ENCODE results near the gene PSME4. TPM values are rescaled to one million over a fixed set of nuclear protein-coding genes. Genes with fewer than 3 reads are reported as not detected.

The PSME4 gene
- polyA plus RNA-seq, 2 donors = 18.9 to 20.4 TPM

DNA sequence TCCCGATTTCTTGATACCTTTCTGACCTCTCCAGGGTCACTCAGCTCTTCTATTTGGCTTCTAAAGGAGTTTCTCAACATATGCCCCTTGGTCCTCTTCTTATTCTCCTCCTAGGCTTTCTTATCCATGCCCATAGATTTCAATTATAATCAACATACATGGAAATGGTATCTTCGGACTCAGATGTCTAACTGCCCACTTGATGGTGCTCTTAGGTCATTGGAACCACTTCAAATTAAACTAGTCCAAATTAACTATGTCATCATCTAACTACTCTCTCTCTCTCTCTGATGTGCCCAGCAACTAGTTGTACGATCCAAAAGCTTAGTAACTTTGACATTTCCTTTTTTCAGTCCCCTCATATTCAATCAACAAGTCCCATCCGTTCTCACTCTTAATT, 67.8 kb downstream of the PSME4 start:
- no peak overlapping the region for H3K27ac ChIP-seq (ENCODE audit: low read depth in 2 of 2, low read length in 1 of 2)
- H3K36me3 ChIP-seq (ENCODE audit: control insufficient read depth in 2 of 2, insufficient read depth in 2 of 2, low read length in 1 of 2) = peaks cover 3 to 10% of the 10 kb centered on the region in 2 donors
- WGBS, 2 donors = 71 to 76% methylated on average over 4 of the region's 4 CpGs
- no peaks in the 10 kb centered on the region for H3K27me3 ChIP-seq (ENCODE audit: control insufficient read depth in 1 of 2, insufficient read depth in 2 of 2, low read length in 2 of 2)
- H3K4me3 ChIP-seq (ENCODE audit: low read depth in 1 of 2, low read length in 2 of 2) = no peak overlapping the region
- no peaks in the 10 kb centered on the region for H3K9me3 ChIP-seq (ENCODE audit: control insufficient read depth in 2 of 2, insufficient read depth in 1 of 2, low read depth in 1 of 2, low read length in 1 of 2)
- H3K4me1 ChIP-seq (ENCODE audit: control insufficient read depth in 2 of 2, insufficient read depth in 2 of 2, low read length in 1 of 2) = no peaks in the 10 kb centered on the region

GRCh38 chr2:53901192-53901591, 69.6 kb downstream of the PSME4 start:
- Histone ChIP-seq H3K36me3 (ENCODE audit: control insufficient read depth in 2 of 2, insufficient read depth in 2 of 2, low read length in 1 of 2) (peaks cover 3 to 10% of the 10 kb centered on the region in 2 donors), H3K27ac (ENCODE audit: low read depth in 2 of 2, low read length in 1 of 2) (no peak overlapping the region), H3K27me3 (ENCODE audit: control insufficient read depth in 1 of 2, insufficient read depth in 2 of 2, low read length in 2 of 2) (no peaks in the 10 kb centered on the region), H3K4me1 (ENCODE audit: control insufficient read depth in 2 of 2, insufficient read depth in 2 of 2, low read length in 1 of 2) (no peaks in the 10 kb centered on the region), H3K9me3 (ENCODE audit: control insufficient read depth in 2 of 2, insufficient read depth in 1 of 2, low read depth in 1 of 2, low read length in 1 of 2) (no peaks in the 10 kb centered on the region), H3K4me3 (ENCODE audit: low read depth in 1 of 2, low read length in 2 of 2) (no peak overlapping the region)
- WGBS, 2 donors = 77 to 86% methylated on average over 3 of the region's 3 CpGs

DNA sequence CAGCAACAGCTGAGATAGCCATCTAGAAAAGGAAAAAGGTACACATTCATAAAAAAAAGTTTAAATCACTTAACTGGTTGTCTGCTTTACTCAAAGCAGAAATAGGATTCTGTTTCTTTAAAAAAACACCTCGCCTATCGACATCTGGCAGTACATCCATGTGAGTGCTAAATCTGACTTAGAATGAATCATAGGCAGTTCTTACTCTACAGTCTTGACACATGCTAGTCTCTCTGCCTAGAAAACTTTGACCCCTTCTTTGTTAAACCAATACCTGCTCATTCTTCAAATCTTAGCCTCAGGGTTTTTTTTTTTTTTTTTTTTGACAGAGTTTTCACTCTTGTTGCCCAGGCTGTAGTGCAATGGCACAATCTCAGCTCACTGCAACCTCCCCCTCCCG, 73.9 kb downstream of the PSME4 start:
- 42 to 43% methylated on average over 3 of the region's 3 CpGs for whole genome bisulfite sequencing, 2 donors
- no peak overlapping the region for H3K27ac ChIP-seq (ENCODE audit: low read depth in 2 of 2, low read length in 1 of 2)

DNA sequence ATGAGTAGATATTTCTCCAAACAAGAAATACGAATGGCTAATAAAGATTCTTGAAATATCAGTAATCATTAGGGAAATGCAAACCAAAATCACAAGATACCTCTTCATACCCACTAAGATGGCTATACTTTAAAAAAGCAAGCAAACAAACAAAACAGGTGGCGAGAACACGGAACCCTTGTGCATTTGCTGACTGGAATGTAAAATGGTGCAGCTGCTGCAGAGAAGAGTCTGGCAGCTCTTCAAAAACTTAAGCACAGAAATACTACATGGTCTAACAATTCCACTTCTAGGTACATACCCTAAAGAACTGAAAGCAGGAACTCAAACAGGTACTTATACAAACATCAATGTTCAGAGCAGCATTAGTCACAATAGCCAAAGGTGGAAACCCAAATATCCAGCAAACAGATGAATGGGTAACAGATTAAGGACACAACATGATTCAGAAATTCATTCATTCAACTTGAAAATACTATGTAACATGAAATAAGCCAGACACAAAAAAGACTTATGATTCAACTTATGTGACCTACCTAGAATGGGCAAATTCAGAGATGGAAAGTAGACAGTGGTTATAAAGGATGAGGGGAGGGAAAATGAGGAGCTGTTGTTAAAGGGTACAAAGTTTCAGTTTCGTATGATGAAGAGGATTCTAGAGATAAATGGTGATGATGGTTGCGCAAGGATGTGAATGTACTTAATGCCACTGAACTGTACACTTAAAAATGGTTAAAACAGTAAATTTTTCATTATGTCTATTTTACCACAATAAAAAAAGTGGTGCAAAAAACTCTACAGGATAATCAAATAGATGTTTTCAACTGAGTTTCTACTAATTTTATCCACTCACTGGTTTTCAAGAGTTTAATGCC, 84.2 kb downstream of the PSME4 start:
- Histone ChIP-seq H3K27me3 (ENCODE audit: control insufficient read depth in 1 of 2, insufficient read depth in 2 of 2, low read length in 2 of 2) (no peaks in the 10 kb centered on the region), H3K27ac (ENCODE audit: low read depth in 2 of 2, low read length in 1 of 2) (no peak overlapping the region), H3K36me3 (ENCODE audit: control insufficient read depth in 2 of 2, insufficient read depth in 2 of 2, low read length in 1 of 2) (peaks cover 5 to 7% of the 10 kb centered on the region in 2 donors), H3K4me3 (ENCODE audit: low read depth in 1 of 2, low read length in 2 of 2) (no peak overlapping the region), H3K4me1 (ENCODE audit: control insufficient read depth in 2 of 2, insufficient read depth in 2 of 2, low read length in 1 of 2) (no peaks in the 10 kb centered on the region), H3K9me3 (ENCODE audit: control insufficient read depth in 2 of 2, insufficient read depth in 1 of 2, low read depth in 1 of 2, low read length in 1 of 2) (no peaks in the 10 kb centered on the region)
- WGBS, 2 donors = 87% methylated on average over 5 of the region's 5 CpGs

More for the DNA sequence above, 73.9 kb downstream of the PSME4 start:
- Histone ChIP-seq H3K27me3 (ENCODE audit: control insufficient read depth in 1 of 2, insufficient read depth in 2 of 2, low read length in 2 of 2) (no peaks in the 10 kb centered on the region), H3K4me1 (ENCODE audit: control insufficient read depth in 2 of 2, insufficient read depth in 2 of 2, low read length in 1 of 2) (no peaks in the 10 kb centered on the region), H3K4me3 (ENCODE audit: low read depth in 1 of 2, low read length in 2 of 2) (no peak overlapping the region), H3K9me3 (ENCODE audit: control insufficient read depth in 2 of 2, insufficient read depth in 1 of 2, low read depth in 1 of 2, low read length in 1 of 2) (no peaks in the 10 kb centered on the region), H3K36me3 (ENCODE audit: control insufficient read depth in 2 of 2, insufficient read depth in 2 of 2, low read length in 1 of 2) (peaks cover 3 to 5% of the 10 kb centered on the region in 2 donors)

- no peaks in the 10 kb centered on the region for H3K27me3 ChIP-seq (ENCODE audit: control insufficient read depth in 1 of 2, insufficient read depth in 2 of 2, low read length in 2 of 2)
- H3K36me3 ChIP-seq (ENCODE audit: control insufficient read depth in 2 of 2, insufficient read depth in 2 of 2, low read length in 1 of 2) = peaks cover 3 to 8% of the 10 kb centered on the region in 2 donors
- H3K27ac ChIP-seq (ENCODE audit: low read depth in 2 of 2, low read length in 1 of 2) = no peak overlapping the region
- H3K9me3 ChIP-seq (ENCODE audit: control insufficient read depth in 2 of 2, insufficient read depth in 1 of 2, low read depth in 1 of 2, low read length in 1 of 2) = no peaks in the 10 kb centered on the region
- no peaks in the 10 kb centered on the region for H3K4me1 ChIP-seq (ENCODE audit: control insufficient read depth in 2 of 2, insufficient read depth in 2 of 2, low read length in 1 of 2)
- H3K4me3 ChIP-seq (ENCODE audit: low read depth in 1 of 2, low read length in 2 of 2) = no peak overlapping the region
- WGBS, 2 donors = 87% methylated on average over 1 of the region's 1 CpG
Observed at GRCh38 chr2:53884883-53885282, 85.9 kb downstream of the PSME4 start.

- Histone ChIP-seq H3K27me3 (ENCODE audit: control insufficient read depth in 1 of 2, insufficient read depth in 2 of 2, low read length in 2 of 2) (no peaks in the 10 kb centered on the region), H3K9me3 (ENCODE audit: control insufficient read depth in 2 of 2, insufficient read depth in 1 of 2, low read depth in 1 of 2, low read length in 1 of 2) (no peaks in the 10 kb centered on the region), H3K4me3 (ENCODE audit: low read depth in 1 of 2, low read length in 2 of 2) (no peak overlapping the region), H3K27ac (ENCODE audit: low read depth in 2 of 2, low read length in 1 of 2) (no peak overlapping the region), H3K36me3 (ENCODE audit: control insufficient read depth in 2 of 2, insufficient read depth in 2 of 2, low read length in 1 of 2) (peaks cover 3 to 8% of the 10 kb centered on the region in 2 donors), H3K4me1 (ENCODE audit: control insufficient read depth in 2 of 2, insufficient read depth in 2 of 2, low read length in 1 of 2) (no peaks in the 10 kb centered on the region)
Observed at GRCh38 chr2:53881986-53882385, 88.8 kb downstream of the PSME4 start.

DNA sequence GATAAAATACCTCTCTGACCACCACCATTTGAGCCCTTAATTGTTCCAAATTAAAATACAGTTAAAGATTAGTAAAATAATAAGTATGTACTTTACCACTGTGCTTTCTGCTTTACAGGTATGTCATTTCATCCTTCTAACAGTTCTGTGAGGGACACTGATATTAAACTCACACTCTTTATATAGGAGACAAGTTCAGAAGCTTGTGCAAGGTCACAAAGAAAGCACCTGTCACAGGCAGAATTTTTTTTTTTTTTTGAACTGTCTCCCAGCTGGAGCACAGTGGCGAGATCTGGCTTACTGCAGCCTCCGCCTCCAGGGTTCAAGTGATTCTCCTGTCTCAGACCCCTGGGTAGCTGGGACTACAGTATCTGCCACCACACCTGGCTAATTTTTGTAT, 89.4 kb downstream of the PSME4 start:
- H3K27me3 ChIP-seq (ENCODE audit: control insufficient read depth in 1 of 2, insufficient read depth in 2 of 2, low read length in 2 of 2) = no peaks in the 10 kb centered on the region
- no peak overlapping the region for H3K27ac ChIP-seq (ENCODE audit: low read depth in 2 of 2, low read length in 1 of 2)
- 97 to 100% methylated on average over 2 of the region's 2 CpGs for WGBS, 2 donors
- no peaks in the 10 kb centered on the region for H3K9me3 ChIP-seq (ENCODE audit: control insufficient read depth in 2 of 2, insufficient read depth in 1 of 2, low read depth in 1 of 2, low read length in 1 of 2)
- H3K4me3 ChIP-seq (ENCODE audit: low read depth in 1 of 2, low read length in 2 of 2) = no peak overlapping the region
- no peaks in the 10 kb centered on the region for H3K4me1 ChIP-seq (ENCODE audit: control insufficient read depth in 2 of 2, insufficient read depth in 2 of 2, low read length in 1 of 2)
- peaks cover 3 to 12% of the 10 kb centered on the region in 2 donors for H3K36me3 ChIP-seq (ENCODE audit: control insufficient read depth in 2 of 2, insufficient read depth in 2 of 2, low read length in 1 of 2)

- Histone ChIP-seq H3K36me3 (ENCODE audit: control insufficient read depth in 2 of 2, insufficient read depth in 2 of 2, low read length in 1 of 2) (peaks cover 3 to 12% of the 10 kb centered on the region in 2 donors), H3K4me1 (ENCODE audit: control insufficient read depth in 2 of 2, insufficient read depth in 2 of 2, low read length in 1 of 2) (no peaks in the 10 kb centered on the region)
- WGBS, 2 donors = 81 to 83% methylated on average over 3 of the region's 3 CpGs
Observed at GRCh38 chr2:53880756-53881155, 90.0 kb downstream of the PSME4 start.

GRCh38 chr2:53877556-53877955, 93.2 kb downstream of the PSME4 start:
- no peak overlapping the region for H3K27ac ChIP-seq (ENCODE audit: low read depth in 2 of 2, low read length in 1 of 2)
- H3K27me3 ChIP-seq (ENCODE audit: control insufficient read depth in 1 of 2, insufficient read depth in 2 of 2, low read length in 2 of 2) = no peaks in the 10 kb centered on the region
- no peaks in the 10 kb centered on the region for H3K4me1 ChIP-seq (ENCODE audit: control insufficient read depth in 2 of 2, insufficient read depth in 2 of 2, low read length in 1 of 2)
- no peaks in the 10 kb centered on the region for H3K9me3 ChIP-seq (ENCODE audit: control insufficient read depth in 2 of 2, insufficient read depth in 1 of 2, low read depth in 1 of 2, low read length in 1 of 2)
- H3K36me3 ChIP-seq (ENCODE audit: control insufficient read depth in 2 of 2, insufficient read depth in 2 of 2, low read length in 1 of 2) = peaks cover 3 to 14% of the 10 kb centered on the region in 2 donors
- 97 to 99% methylated on average over 2 of the region's 2 CpGs for WGBS, 2 donors
- no peak overlapping the region for H3K4me3 ChIP-seq (ENCODE audit: low read depth in 1 of 2, low read length in 2 of 2)

More at GRCh38 chr2:53880756-53881155, 90.0 kb downstream of the PSME4 start:
- Histone ChIP-seq H3K9me3 (ENCODE audit: control insufficient read depth in 2 of 2, insufficient read depth in 1 of 2, low read depth in 1 of 2, low read length in 1 of 2) (no peaks in the 10 kb centered on the region), H3K27ac (ENCODE audit: low read depth in 2 of 2, low read length in 1 of 2) (no peak overlapping the region), H3K4me3 (ENCODE audit: low read depth in 1 of 2, low read length in 2 of 2) (no peak overlapping the region), H3K27me3 (ENCODE audit: control insufficient read depth in 1 of 2, insufficient read depth in 2 of 2, low read length in 2 of 2) (no peaks in the 10 kb centered on the region)

DNA sequence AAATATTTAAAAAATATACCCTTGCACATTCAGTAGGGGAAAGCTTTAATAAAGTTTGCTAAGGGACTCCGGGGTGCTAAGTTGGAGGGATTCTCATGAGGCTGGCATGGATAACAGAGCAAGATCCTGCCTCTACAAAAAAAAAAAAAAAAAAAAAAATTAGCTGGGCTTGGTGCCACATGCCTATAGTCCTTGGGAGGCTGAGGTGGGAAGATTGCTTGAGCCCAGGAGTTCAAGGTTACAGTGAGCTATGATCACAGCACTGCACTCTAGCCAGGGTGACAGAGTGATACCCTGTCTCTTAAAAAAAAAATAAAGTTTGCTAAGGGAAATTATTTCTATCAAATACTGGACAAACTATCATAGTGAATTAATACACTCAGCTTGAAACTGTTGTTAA, 93.7 kb downstream of the PSME4 start:
- H3K9me3 ChIP-seq (ENCODE audit: control insufficient read depth in 2 of 2, insufficient read depth in 1 of 2, low read depth in 1 of 2, low read length in 1 of 2) = no peaks in the 10 kb centered on the region
- no peaks in the 10 kb centered on the region for H3K27me3 ChIP-seq (ENCODE audit: control insufficient read depth in 1 of 2, insufficient read depth in 2 of 2, low read length in 2 of 2)
- H3K36me3 ChIP-seq (ENCODE audit: control insufficient read depth in 2 of 2, insufficient read depth in 2 of 2, low read length in 1 of 2) = peaks cover 0 to 14% of the 10 kb centered on the region in 2 donors
- no peak overlapping the region for H3K4me3 ChIP-seq (ENCODE audit: low read depth in 1 of 2, low read length in 2 of 2)
- 40 to 44% methylated on average over 1 of the region's 1 CpG for WGBS, 2 donors
- H3K4me1 ChIP-seq (ENCODE audit: control insufficient read depth in 2 of 2, insufficient read depth in 2 of 2, low read length in 1 of 2) = no peaks in the 10 kb centered on the region
- H3K27ac ChIP-seq (ENCODE audit: low read depth in 2 of 2, low read length in 1 of 2) = no peak overlapping the region
